ENCODE measurements around the gene CADM1. TPM values are rescaled to one million over a fixed set of nuclear protein-coding genes. Genes with fewer than 3 reads are reported as not detected.

Gene CADM1
- total and polyA plus RNA-seq, 8 donors: 6.3 to 38.8 (median 24.5) TPM

- no peak overlapping the region for H3K27ac ChIP-seq
- WGBS, 2 donors: 63% methylated on average over 7 of the region's 7 CpGs
- no peaks in the 10 kb centered on the region for H3K9me3 ChIP-seq
- H3K27me3 ChIP-seq: no peaks in the 10 kb centered on the region
- intact Hi-C loops (cut with DNase I): no loop called here
- ATAC-seq (no peak), FAIRE-seq (no peak), DNase-seq (no peak)
- no peak overlapping the region for H3K4me3 ChIP-seq
- H3K36me3 ChIP-seq: no peaks in the 10 kb centered on the region
- no peaks in the 10 kb centered on the region for H3K4me1 ChIP-seq
- TF ChIP-seq CTCF (IDR thresholded peaks at IDR 0.05): no peak
These were observed 321.8 kb downstream of the CADM1 start for GRCh38 chr11:115182282-115182955.

- WGBS, 2 donors: 73% methylated on average over 12 of the region's 12 CpGs
- no peaks in the 10 kb centered on the region for H3K4me1 ChIP-seq
- no peak for DNase-seq
- no peak for ATAC-seq
- FAIRE-seq: no peak
- no peaks in the 10 kb centered on the region for H3K27me3 ChIP-seq
- H3K4me3 ChIP-seq: no peak overlapping the region
- no peak for TF ChIP-seq CTCF (IDR thresholded peaks at IDR 0.05)
- no peaks in the 10 kb centered on the region for H3K36me3 ChIP-seq
- H3K9me3 ChIP-seq: no peaks in the 10 kb centered on the region
- H3K27ac ChIP-seq: no peak overlapping the region
- intact Hi-C loops (cut with DNase I): no loop called here
These were observed 322.7 kb downstream of the CADM1 start for GRCh38 chr11:115181538-115181937.

GRCh38 chr11:115180272-115180671, 323.9 kb downstream of the CADM1 start:
- H3K27ac ChIP-seq: no peak overlapping the region
- ATAC-seq (no peak), FAIRE-seq (no peak), DNase-seq (no peak)
- no peaks in the 10 kb centered on the region for H3K36me3 ChIP-seq
- no peak overlapping the region for H3K4me3 ChIP-seq
- H3K27me3 ChIP-seq: no peaks in the 10 kb centered on the region
- no peak for TF ChIP-seq CTCF (IDR thresholded peaks at IDR 0.05)
- intact Hi-C loops (cut with DNase I): no loop called here
- WGBS, 2 donors: 68 to 77% methylated on average over 7 of the region's 7 CpGs
- H3K4me1 ChIP-seq: no peaks in the 10 kb centered on the region
- no peaks in the 10 kb centered on the region for H3K9me3 ChIP-seq

GRCh38 chr11:115179636-115180035, 324.6 kb downstream of the CADM1 start:
- FAIRE-seq (no peak), ATAC-seq (no peak), DNase-seq (no peak)
- Histone ChIP-seq H3K9me3 (no peaks in the 10 kb centered on the region), H3K36me3 (no peaks in the 10 kb centered on the region), H3K4me1 (no peaks in the 10 kb centered on the region), H3K4me3 (no peak overlapping the region), H3K27ac (no peak overlapping the region), H3K27me3 (no peaks in the 10 kb centered on the region)
- 55 to 76% methylated on average over 3 of the region's 3 CpGs for WGBS, 2 donors
- intact Hi-C loops (cut with DNase I): no loop called here
- TF ChIP-seq CTCF (IDR thresholded peaks at IDR 0.05): no peak

- intact Hi-C loops (cut with DNase I): no loop called here
- Histone ChIP-seq H3K9me3 (no peaks in the 10 kb centered on the region), H3K4me3 (no peak overlapping the region), H3K27me3 (no peaks in the 10 kb centered on the region), H3K27ac (no peak overlapping the region), H3K4me1 (no peaks in the 10 kb centered on the region), H3K36me3 (no peaks in the 10 kb centered on the region)
- ATAC-seq: no peak
- DNase-seq: no peak
- TF ChIP-seq CTCF (IDR thresholded peaks at IDR 0.05): no peak
- 65 to 75% methylated on average over 14 of the region's 14 CpGs for WGBS, 2 donors
- FAIRE-seq: no peak
These were observed 325.5 kb downstream of the CADM1 start for GRCh38 chr11:115178705-115179104.
